ENCODE results near the gene PKHD1. TPM values are rescaled to one million over a fixed set of nuclear protein-coding genes. Genes with fewer than 3 reads are reported as not detected.

PKHD1 gene, protein sequence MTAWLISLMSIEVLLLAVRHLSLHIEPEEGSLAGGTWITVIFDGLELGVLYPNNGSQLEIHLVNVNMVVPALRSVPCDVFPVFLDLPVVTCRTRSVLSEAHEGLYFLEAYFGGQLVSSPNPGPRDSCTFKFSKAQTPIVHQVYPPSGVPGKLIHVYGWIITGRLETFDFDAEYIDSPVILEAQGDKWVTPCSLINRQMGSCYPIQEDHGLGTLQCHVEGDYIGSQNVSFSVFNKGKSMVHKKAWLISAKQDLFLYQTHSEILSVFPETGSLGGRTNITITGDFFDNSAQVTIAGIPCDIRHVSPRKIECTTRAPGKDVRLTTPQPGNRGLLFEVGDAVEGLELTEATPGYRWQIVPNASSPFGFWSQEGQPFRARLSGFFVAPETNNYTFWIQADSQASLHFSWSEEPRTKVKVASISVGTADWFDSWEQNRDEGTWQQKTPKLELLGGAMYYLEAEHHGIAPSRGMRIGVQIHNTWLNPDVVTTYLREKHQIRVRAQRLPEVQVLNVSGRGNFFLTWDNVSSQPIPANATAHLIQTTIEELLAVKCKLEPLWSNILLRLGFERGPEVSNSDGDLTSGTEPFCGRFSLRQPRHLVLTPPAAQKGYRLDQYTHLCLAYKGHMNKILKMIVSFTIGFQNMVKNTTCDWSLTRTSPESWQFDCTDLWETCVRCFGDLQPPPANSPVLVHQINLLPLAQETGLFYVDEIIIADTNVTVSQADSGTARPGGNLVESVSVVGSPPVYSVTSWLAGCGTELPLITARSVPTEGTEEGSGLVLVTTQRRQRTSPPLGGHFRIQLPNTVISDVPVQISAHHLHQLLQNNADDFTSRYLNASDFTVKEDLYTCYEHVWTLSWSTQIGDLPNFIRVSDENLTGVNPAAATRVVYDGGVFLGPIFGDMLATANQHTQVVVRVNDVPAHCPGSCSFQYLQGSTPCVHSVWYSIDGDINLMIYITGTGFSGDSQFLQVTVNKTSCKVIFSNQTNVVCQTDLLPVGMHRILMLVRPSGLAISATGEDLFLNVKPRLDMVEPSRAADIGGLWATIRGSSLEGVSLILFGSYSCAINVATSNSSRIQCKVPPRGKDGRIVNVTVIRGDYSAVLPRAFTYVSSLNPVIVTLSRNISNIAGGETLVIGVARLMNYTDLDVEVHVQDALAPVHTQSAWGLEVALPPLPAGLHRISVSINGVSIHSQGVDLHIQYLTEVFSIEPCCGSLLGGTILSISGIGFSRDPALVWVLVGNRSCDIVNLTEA (N-terminal part only)
- 3.4 and 4.2 TPM in 2 replicates for total RNA-seq (2014; rRNA removed; shearing (Covaris generic); ENCODE audit: low replicate concordance)

DNA sequence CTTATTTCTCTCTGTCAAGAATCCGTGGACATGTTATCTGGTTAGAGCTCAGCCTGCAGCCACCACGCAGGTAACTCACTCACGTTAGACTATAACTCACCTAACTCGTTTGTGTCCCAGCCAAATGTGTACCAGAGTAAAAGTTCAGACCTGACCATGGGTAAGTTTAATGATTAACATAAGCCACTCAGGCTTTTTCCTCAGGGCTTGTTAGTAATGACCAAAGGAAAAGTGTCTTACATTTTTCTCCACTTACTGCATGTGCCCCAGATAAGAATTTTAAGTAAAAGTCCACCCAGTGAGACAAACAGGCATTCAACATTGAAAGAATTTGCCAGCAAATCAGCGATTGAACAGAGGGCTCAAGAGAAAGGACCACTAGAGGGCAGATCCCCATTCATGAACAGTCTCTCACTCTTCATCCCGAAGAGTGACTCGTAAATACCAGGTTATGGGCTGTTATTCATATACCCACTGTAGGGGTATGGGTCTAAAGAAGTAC lies at the start of gene PKHD1:
Gene PKHD1, minus strand, starts transcription at position 116 of the 502 bp plus-strand sequence. CDS start 2,680 bp downstream, outside the sequence.
- in situ Hi-C loops (cut with HindIII; ENCODE audit: low pct_unique_long_range_greater_than_20kb, low sequenced_read_pairs), result no loop called here
- peak; percentile 94 for DNase-seq (ENCODE audit: low read depth)

DNA sequence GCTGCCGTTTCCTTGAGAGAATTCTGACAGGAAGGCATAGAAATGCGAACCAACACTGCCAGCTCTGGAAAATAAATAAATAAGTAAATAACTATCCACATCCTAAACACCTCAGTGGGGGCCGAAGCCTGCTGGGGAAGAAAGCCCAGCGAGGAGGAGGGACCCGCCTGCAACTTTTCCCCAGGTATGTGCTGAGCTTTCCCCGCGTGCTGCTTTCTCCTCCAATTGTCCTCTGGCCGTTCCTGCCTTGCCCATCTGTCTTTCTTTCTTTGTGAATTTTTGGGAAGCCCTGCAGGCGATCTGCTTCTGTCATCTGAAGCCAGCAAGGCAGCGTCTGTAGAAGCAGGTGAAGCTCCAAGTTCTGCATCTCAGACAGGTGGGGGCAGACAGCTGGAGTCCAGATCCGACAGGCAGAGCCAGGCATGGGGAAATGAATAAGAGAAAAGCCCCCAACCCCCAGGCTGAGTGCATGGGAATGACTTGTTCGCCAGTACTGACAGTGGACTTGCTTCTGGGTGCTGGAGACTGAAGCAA lies 49.6 kb upstream of the PKHD1 start:
- no peak for DNase-seq (ENCODE audit: low read depth)
- in situ Hi-C loops (cut with HindIII; ENCODE audit: low pct_unique_long_range_greater_than_20kb, low sequenced_read_pairs), result no loop called here

DNA sequence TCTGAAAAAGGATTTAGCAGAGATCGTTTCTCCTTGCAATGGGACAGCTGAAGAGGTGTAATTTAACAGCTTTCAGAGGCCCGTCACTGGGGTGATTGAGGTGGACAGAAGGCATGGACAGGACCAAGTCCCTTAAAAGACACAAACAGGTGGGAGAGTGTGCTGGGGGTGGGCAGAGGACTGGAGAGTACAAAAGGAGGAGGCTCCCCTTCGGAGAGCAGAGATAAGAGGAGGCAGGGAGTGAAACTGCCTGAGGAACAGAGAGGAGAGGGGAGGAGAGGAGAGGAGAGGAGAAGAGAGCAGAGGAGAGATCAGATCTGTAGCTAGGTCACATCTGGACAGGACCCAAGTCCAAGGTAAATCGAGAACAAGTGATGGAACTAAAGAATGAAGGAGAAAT lies 48.6 kb upstream of the PKHD1 start:
- DNase-seq (ENCODE audit: low read depth), result no peak
- in situ Hi-C loops (cut with HindIII; ENCODE audit: low pct_unique_long_range_greater_than_20kb, low sequenced_read_pairs), result no loop called here

DNA sequence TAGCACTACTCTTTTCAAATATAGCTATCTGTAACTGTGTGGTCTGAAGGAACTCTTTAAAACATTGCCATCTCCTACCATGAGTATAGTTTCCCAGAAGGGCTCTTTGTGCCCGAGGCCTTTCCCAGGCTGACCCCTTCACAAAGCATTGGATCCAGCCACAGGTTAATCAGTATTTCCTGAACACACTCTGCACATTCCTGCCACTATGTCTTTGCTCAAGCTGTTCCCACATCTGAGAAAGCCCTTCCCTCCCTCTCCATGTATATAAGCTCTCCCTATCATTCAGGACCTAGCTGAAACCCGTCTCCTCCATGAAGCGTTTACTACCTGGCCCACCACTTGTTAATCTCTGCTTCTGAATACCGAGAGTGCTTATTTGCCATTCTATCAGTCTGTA lies 47.8 kb upstream of the PKHD1 start:
- no peak for DNase-seq (ENCODE audit: low read depth)
- in situ Hi-C loops (cut with HindIII; ENCODE audit: low pct_unique_long_range_greater_than_20kb, low sequenced_read_pairs), result no loop called here

DNA sequence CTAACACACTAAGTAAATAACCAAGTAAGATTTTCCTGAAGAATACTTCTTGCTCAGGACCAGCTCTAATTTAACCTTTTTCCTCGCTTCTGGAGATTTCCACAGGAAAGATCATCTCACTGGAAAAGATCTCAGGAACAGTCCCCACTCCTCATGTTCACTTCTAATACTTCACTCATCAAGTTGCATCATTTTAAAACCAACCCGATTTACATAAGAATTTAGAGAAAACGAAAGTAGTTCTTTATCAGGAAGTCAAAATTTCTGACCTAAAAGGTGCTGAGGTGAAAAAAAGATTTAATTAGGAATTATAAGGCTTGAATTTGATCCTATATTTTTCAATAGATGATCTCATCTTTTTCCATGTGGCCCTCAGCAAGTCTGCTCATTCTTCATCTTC lies 46.6 kb upstream of the PKHD1 start:
- in situ Hi-C loops (cut with HindIII; ENCODE audit: low pct_unique_long_range_greater_than_20kb, low sequenced_read_pairs), result no loop called here
- DNase-seq (ENCODE audit: low read depth), result no peak

DNA sequence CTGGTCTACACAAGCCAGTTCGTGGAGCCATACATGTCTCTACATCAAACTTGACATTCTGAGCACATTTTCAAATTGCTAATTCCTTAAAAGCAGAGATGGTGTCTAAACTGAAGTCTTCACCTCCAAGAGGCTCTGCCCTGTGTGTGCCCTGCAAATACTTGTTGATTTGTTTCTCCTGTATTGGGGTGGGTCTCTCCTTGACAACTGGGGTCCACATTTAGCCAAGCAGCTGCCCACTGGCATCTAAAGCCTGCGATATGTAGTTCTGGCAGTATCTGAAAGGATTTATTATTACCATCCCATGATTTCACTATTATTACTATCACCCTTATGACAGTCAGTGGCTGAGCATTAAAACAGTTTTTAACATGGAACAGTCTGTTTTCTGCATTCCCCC lies 45.9 kb upstream of the PKHD1 start:
- in situ Hi-C loops (cut with HindIII; ENCODE audit: low pct_unique_long_range_greater_than_20kb, low sequenced_read_pairs), result no loop called here
- no peak for DNase-seq (ENCODE audit: low read depth)

DNA sequence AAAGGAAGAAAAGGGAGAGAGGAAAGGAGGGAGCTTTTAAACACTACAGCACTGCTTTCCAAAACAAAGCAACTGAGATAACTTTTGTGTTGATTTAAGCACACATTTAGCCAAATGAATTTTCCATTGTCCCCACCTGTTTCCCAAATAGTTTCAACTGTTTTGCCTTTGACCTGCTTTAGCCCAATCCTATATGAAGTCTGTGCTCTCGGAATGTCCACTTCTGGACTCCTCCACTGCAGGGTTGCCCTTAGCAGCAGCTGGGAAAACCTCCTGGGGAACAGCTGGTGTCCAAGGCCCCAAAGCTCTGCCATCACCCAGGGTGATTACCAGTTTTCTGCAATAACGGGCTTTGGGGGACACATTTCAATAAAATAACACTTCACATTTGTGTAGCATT lies 44.9 kb upstream of the PKHD1 start:
- in situ Hi-C loops (cut with HindIII; ENCODE audit: low pct_unique_long_range_greater_than_20kb, low sequenced_read_pairs), result no loop called here
- DNase-seq (ENCODE audit: low read depth), result no peak

DNA sequence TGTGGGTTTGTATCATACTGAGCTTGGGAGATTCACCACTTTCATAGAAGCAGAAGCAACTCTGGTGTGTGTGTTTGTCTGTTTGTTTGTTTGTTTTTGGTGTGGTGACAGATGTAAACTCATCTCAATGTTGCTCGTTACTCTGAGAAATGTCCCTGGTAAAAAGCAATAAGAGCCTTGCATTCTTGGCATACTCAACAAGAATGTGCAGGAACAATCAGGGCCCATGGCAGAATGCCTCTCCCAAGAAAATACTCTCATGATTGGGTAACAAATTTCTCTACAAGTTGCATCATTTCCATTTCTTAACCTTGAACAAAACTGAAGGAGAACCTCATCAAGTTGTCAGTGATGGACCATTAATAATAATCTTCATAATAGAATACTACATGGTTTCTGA lies 43.0 kb upstream of the PKHD1 start:
- no peak for DNase-seq (ENCODE audit: low read depth)

DNA sequence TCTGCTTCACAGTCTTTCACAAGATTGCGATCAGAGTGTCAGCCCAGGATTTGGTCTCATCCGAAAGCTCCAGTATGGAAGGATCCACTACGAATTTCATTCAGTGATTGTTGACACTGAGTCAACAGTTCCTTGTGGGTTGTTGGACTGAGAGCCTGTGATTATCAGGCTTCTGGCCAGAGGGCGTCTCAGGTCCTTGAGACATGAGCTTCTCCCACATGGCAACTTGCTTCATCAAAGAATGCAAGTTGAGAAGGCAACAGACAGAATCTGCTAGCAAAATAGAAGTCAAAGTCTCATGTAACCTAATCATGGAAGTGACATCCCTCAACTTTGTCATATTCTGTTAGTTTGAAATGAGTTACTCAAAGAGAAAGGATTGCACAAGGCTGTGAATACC lies 40.5 kb upstream of the PKHD1 start:
- no peak for DNase-seq (ENCODE audit: low read depth)
- in situ Hi-C loops (cut with HindIII; ENCODE audit: low pct_unique_long_range_greater_than_20kb, low sequenced_read_pairs), result no loop called here

More for the DNA sequence above, 43.0 kb upstream of the PKHD1 start:
- in situ Hi-C loops (cut with HindIII; ENCODE audit: low pct_unique_long_range_greater_than_20kb, low sequenced_read_pairs), result no loop called here

DNA sequence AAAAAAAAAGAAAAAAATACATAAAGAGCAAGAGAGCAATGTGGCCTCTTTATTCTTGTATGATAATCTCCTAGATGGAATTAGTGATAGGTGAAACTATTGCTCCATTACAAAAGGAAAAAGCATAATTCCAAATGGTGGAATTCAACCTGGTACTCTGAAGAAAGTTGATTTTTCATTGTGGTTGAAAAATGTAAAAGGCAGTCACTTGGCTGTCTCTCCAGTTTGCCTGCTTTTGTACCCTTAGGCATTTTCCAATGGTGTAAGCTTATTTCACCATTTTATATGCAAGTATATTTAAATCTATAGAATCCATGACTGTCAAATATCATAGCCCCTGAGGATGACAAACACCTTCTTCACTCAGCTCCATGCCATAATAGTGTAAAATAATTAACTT lies 38.8 kb upstream of the PKHD1 start:
- no peak for DNase-seq (ENCODE audit: low read depth)
- in situ Hi-C loops (cut with HindIII; ENCODE audit: low pct_unique_long_range_greater_than_20kb, low sequenced_read_pairs), result no loop called here

DNA sequence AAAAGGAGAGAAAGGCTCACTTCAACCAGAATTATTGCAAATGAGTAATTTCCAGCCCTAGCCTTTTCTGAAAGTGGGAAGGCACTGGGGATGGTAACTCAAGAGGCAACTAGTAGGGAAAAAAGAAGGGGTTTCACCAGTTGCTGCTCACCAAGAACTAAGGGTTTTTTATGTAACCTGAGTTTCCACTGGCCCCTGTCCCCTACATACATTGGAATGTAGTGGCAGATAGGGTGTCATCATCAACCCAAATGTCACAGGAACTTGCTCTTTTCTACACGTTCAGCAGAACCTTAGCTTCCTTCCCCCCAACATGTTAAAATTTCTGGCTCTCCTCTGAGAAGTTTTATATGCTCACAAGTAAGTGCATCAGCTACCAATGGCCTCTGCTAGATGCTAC lies 38.2 kb upstream of the PKHD1 start:
- DNase-seq (ENCODE audit: low read depth), result no peak
- in situ Hi-C loops (cut with HindIII; ENCODE audit: low pct_unique_long_range_greater_than_20kb, low sequenced_read_pairs), result no loop called here

DNA sequence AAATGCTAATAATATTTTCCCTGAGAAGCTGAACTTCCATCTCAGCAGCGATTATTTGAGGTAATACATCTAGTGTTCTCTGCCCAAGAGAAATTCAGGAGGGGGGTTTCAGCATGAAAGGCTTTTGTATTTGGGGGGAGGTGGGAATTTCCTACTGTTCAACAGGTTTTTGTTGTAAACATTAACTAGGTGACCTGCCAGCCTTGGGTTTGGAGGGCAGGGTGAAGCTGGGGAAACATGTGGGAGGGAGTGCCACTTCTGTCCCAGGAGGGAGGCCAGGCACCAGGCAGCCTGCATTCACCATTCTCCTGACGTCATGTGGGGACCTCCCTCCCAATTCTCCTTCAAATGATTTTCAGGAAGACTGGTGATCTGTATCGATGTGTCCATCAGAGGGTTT lies 37.7 kb upstream of the PKHD1 start:
- in situ Hi-C loops (cut with HindIII; ENCODE audit: low pct_unique_long_range_greater_than_20kb, low sequenced_read_pairs), result no loop called here
- peak; percentile 86 for DNase-seq (ENCODE audit: low read depth)

DNA sequence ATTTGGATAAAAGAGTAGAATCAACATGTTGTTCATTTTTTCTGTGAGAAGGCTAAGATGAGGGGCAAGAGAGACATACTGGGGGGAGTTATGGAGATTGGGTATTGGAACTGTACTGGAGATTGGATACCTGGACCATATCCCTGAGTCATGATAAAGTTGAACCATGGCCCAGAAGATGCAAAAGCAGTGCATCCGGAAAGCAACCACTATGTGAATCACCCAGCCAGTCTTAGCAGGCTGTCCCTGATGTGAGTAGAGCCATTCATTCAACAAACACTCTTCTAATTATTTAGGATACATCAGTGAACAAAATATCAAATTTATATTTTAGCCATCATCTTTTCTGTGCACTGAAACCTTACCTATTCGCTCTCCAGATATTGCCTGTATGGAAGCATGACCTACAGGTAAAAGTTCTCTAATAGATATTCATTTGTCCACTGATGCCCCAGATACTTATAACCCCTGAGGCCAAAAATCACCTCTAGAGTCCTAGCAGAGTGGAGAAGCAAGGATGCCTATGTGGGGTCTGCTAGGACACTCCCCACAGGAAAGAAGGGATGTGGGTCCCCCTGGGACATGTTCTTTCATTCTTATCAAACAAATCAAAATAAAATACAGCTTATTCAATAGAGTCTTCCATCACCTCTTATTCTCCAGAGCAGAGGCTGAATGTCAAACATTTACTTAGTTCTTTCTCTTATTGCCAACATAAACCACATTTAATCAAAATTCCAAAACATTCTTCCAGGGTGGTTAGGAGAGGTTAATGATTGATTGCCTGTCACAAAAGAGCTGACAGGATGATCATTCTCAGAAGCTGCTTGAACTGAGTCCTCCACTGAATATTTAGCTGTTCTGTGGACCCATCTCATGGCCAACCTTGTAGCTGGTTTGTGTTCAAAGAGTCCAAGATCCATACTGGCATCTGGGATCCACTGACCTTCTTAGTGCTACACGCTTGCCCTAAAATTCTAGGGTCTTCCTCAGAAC lies 37.0 kb upstream of the PKHD1 start:
- in situ Hi-C loops (cut with HindIII; ENCODE audit: low pct_unique_long_range_greater_than_20kb, low sequenced_read_pairs), result no loop called here
- DNase-seq (ENCODE audit: low read depth), result peak; percentile 94

DNA sequence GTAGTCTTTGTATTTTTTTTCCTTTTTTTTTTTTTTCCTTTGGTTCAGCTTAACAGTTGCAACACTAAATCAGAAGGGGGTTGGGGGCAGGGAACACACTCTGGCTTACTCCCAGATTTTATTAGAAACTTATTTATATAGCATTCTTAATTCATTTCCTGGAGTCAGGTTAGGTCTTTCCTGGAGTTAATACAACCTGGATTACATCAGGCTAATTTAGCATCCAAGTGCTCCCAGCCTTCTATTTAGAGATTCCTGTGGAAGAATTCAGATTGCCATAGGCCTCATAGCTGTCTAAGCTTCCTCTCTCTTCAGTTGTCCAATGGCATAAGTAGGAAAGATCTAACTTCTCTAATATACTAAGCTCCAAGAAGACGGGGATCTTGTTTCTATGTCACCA lies 35.8 kb upstream of the PKHD1 start:
- DNase-seq (ENCODE audit: low read depth), result no peak
- in situ Hi-C loops (cut with HindIII; ENCODE audit: low pct_unique_long_range_greater_than_20kb, low sequenced_read_pairs), result no loop called here

DNA sequence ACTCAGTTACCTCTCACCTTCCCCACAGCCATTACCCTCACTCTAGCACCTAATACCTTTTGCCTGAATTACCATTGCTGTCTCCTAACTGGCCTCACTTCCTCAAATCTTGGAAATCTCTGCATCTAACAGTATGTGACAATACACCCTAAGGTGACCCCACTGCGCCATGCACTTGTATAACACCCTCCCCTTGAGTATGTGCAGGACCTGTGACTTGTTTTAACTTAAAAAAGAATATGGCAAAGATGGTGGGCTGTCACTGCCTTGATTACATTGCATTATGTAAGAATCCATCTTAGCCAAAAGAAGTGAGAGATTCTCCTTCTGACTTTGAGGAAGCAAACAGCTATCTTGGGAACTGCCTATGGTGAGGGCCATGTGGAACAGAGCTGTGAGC lies 29.9 kb upstream of the PKHD1 start:
- no peak for DNase-seq (ENCODE audit: low read depth)
- in situ Hi-C loops (cut with HindIII; ENCODE audit: low pct_unique_long_range_greater_than_20kb, low sequenced_read_pairs), result no loop called here

DNA sequence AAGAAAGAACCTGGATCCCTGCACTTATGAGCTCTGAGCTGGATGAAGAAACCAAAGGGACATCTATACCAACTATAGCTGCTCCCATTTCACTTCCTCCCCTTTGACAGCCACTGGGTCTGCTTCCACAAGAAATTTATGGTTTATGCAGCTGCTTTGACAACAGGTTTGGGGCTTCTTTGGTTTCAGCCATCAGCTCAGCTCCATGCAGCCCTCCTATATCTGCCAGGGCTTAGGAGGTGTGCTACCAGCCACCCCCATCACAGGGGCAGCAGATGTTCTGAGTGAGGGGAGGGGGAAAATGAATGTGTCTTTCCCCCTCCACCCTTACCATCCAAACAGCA lies 29.2 kb upstream of the PKHD1 start:
- DNase-seq (ENCODE audit: low read depth), result no peak

DNA sequence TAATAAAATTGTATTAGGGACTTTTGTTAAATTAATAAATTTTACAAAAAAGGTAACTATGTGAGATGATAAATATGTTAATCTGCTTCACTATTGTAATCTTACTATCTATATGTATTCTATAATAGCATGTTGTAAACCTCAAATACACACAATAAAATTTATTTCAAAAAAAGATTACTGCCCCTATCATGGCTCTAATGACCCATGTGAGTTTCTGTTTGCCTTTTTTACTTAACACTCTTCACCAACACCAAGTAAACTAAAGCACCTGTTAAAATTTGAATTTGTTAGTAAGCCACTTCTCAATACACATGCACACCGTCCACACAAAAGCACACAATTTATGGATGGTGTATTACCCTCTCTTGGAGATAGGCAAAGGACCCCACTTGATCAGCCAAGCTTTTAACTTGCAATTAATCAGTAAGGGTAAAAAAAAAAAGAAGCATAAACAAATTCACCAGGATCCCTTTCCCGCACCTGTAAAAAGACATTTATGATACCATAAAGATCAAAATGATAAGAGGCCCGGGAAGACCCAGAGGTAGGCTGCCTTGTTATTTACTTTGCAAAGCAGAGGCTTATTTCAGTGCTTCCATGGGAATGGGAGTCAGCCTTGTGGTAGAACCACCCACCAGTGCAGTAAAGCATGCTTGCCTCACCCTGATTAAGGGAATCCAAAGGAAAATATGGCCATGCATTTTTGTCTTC lies 28.6 kb upstream of the PKHD1 start:
- in situ Hi-C loops (cut with HindIII; ENCODE audit: low pct_unique_long_range_greater_than_20kb, low sequenced_read_pairs), result no loop called here
- DNase-seq (ENCODE audit: low read depth), result peak; percentile 26

More for the DNA sequence above, 29.2 kb upstream of the PKHD1 start:
- in situ Hi-C loops (cut with HindIII; ENCODE audit: low pct_unique_long_range_greater_than_20kb, low sequenced_read_pairs), result no loop called here

All from Caki2 (cell line).